Cardiac muscle cell (in vitro differentiated cells and primary cell): ENCODE results near the gene NTRK3. TPM values are rescaled to one million over a fixed set of nuclear protein-coding genes. Genes with fewer than 3 reads are reported as not detected.

ENCODE experiments used
- DNase-seq, 2 donors: peaks; one replicate each; pipeline versions ENCODE4 v3.0.0 to v3.0.0-alpha.2; 2010 to 2017; ENCODE audit warnings: low read depth in 1 of 2, low spot score in 1 of 2
- H3K27ac ChIP-seq: fragments of 200-600 bp; sonication (generic); 2 replicates; pipeline ENCODE4 v1.5.1; 2016
- H3K27me3 ChIP-seq: fragments of 200-600 bp; sonication (generic); 2 replicates; pipeline ENCODE4 v1.6.0; 2016; ENCODE audit warnings: control low read depth
- H3K36me3 ChIP-seq: fragments of 200-600 bp; sonication (generic); 2 replicates; pipeline ENCODE4 v1.5.1; 2016; ENCODE audit warnings: control low read depth
- H3K4me1 ChIP-seq: fragments of 200-600 bp; sonication (generic); 2 replicates; pipeline ENCODE4 v1.8.1; 2017; ENCODE audit warnings: low read depth, mild to moderate bottlenecking, mixed run types
- H3K4me3 ChIP-seq: fragments of 200-600 bp; sonication (generic); 2 replicates; pipeline ENCODE4 v1.5.1; 2016; ENCODE audit warnings: mild to moderate bottlenecking
- H3K9me3 ChIP-seq: fragments of 200-600 bp; sonication (generic); 2 replicates; pipeline ENCODE4 v1.5.1; 2017; ENCODE audit warnings: low read depth, mild to moderate bottlenecking, control low read depth
- CTCF ChIP-seq: IDR thresholded peaks from 2 replicates; pipeline ENCODE4 v1.5.1; 2012; ENCODE audit warnings: low read depth, mild to moderate bottlenecking, low read length
- polyA plus RNA-seq: library from polyadenylated mRNA; unstranded; fragments of >200 nt; fragmentation: Nextera tagmentation; extraction: Ambion mirVana; gene quantifications from 2 replicates; pipeline ENCODE4 v1.2.1, GENCODE V29; 2016
- total RNA-seq: library from RNA; depleted of rRNA; stranded (reverse); fragments of >200 nt; gene quantifications from 2 replicates; pipeline ENCODE4 v1.2.3, GENCODE V29; 2016

NTRK3 gene
- total RNA-seq: 4.4 and 6.2 TPM in 2 replicates
- polyA plus RNA-seq: 3.3 and 7.8 TPM in 2 replicates

GRCh38 chr15:88256279-88257230, at the start of gene NTRK3:
TSS of gene NTRK3 (minus strand) at chr15:88256739. CDS start at chr15:88256153, 586 bp downstream.
- peak; percentile 53 to 57 for DNase-seq
- no peak for TF ChIP-seq CTCF
- Histone ChIP-seq H3K4me3 (peak within 1 kb of the TSS; percentile 62), H3K4me1 (no peaks in the 10 kb centered on the region), H3K9me3 (no peaks in the 10 kb centered on the region), H3K36me3 (no peaks in the 10 kb centered on the region), H3K27ac (no peak within 1 kb of the TSS), H3K27me3 (peaks cover 79% of the 10 kb centered on the region)

DNA sequence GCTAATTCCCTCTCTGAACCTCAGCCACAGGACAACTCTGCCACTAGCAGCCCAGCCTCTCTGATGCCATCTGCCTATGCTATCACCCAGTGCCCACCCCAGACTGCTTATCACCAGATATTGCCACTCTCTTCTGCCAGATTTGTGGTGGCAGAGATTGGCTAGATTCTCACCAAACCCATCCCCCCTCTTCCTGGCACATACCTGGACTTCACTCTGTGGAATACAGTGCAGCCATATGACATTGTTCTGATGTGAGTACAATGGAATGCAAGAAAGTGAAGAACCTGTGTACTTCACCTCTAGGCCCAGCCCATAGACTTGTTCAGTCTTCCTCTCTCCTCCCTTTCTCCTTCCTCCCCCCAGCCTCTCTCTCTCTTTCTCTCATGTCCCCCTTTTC, 46.9 kb upstream of the NTRK3 start:
- peaks cover 70% of the 10 kb centered on the region for H3K27me3 ChIP-seq
- no peak for TF ChIP-seq CTCF
- no peak for DNase-seq
- H3K4me3 ChIP-seq: no peak overlapping the region
- no peaks in the 10 kb centered on the region for H3K36me3 ChIP-seq
- H3K4me1 ChIP-seq: no peaks in the 10 kb centered on the region
- no peaks in the 10 kb centered on the region for H3K9me3 ChIP-seq
- H3K27ac ChIP-seq: no peak overlapping the region

- no peak overlapping the region for H3K4me3 ChIP-seq
- DNase-seq: no peak
- no peaks in the 10 kb centered on the region for H3K36me3 ChIP-seq
- TF ChIP-seq CTCF: no peak
- H3K9me3 ChIP-seq: no peaks in the 10 kb centered on the region
- H3K27ac ChIP-seq: no peak overlapping the region
- H3K27me3 ChIP-seq: peaks cover 68% of the 10 kb centered on the region
- no peaks in the 10 kb centered on the region for H3K4me1 ChIP-seq
Observed at GRCh38 chr15:88302373-88302772, 45.8 kb upstream of the NTRK3 start.

DNA sequence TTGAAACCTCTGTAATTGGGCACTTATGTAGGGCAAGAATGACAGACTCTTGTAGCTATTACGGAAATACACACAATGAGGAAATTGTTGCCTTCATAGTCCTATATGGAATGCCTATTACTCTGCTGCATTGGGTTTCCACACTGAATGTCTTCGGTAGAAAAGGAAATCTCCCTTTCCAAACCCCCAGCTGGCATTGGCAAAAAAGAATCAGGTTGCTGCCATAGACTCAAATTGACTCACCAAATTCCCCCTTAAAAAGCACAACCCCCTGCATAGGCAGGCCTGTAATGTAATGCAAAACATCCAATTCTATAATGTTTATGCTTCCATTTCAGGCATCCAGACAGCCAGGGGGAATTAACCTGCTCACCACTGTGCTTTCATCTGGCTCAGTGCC, 44.8 kb upstream of the NTRK3 start:
- H3K4me1 ChIP-seq: no peaks in the 10 kb centered on the region
- H3K36me3 ChIP-seq: no peaks in the 10 kb centered on the region
- H3K27me3 ChIP-seq: peaks cover 72% of the 10 kb centered on the region
- no peak for TF ChIP-seq CTCF
- no peak for DNase-seq
- no peaks in the 10 kb centered on the region for H3K9me3 ChIP-seq
- H3K4me3 ChIP-seq: no peak overlapping the region
- no peak overlapping the region for H3K27ac ChIP-seq

- DNase-seq: no peak
- Histone ChIP-seq H3K9me3 (no peaks in the 10 kb centered on the region), H3K36me3 (no peaks in the 10 kb centered on the region), H3K4me3 (no peak overlapping the region), H3K27ac (no peak overlapping the region), H3K4me1 (no peaks in the 10 kb centered on the region), H3K27me3 (peaks cover 73% of the 10 kb centered on the region)
- TF ChIP-seq CTCF: no peak
Observed at GRCh38 chr15:88300861-88301260, 44.3 kb upstream of the NTRK3 start.
